GM12801 (cell line): Measurements from ENCODE around the gene DNAH8.

ENCODE experiments used
- TF ChIP-seq, protein P1 (sequence below): IDR thresholded peaks from one replicate; pipeline ENCODE4 v1.5.1; 2011; ENCODE audit warnings: control low read depth; ENCODE audit not compliant: insufficient read length; ENCODE audit errors: extremely low read depth

DNAH8 gene

GRCh38 chr6:38730140-38730862 is 15.2 kb downstream of the DNAH8 start:
- TF ChIP-seq, protein P1, sequence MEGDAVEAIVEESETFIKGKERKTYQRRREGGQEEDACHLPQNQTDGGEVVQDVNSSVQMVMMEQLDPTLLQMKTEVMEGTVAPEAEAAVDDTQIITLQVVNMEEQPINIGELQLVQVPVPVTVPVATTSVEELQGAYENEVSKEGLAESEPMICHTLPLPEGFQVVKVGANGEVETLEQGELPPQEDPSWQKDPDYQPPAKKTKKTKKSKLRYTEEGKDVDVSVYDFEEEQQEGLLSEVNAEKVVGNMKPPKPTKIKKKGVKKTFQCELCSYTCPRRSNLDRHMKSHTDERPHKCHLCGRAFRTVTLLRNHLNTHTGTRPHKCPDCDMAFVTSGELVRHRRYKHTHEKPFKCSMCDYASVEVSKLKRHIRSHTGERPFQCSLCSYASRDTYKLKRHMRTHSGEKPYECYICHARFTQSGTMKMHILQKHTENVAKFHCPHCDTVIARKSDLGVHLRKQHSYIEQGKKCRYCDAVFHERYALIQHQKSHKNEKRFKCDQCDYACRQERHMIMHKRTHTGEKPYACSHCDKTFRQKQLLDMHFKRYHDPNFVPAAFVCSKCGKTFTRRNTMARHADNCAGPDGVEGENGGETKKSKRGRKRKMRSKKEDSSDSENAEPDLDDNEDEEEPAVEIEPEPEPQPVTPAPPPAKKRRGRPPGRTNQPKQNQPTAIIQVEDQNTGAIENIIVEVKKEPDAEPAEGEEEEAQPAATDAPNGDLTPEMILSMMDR, result no peak

DNA sequence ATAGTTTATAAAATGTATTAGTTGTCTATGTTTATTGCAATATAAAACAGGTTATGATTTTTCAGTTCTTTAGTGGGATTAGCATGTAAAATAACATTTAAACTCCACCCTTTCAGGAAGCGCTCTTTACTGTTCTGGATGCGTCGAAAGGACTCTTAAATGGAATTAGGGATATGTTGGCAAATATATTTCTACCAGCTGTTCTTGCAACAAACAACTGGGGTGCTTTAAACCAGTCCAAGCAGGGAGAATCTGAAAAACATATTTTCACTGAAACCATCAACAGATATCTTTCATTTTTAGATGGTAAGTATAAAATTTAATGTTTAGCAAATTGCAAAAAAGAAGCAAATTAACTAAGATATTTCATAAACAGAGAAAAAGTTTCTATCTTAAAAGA is 21.8 kb downstream of the DNAH8 start:
- TF ChIP-seq, protein P1, result no peak

GRCh38 chr6:38738261-38738660 is 23.1 kb downstream of the DNAH8 start:
- TF ChIP-seq, protein P1, result no peak

- TF ChIP-seq, protein P1, result no peak
Observed at GRCh38 chr6:38739532-38739931, 24.4 kb downstream of the DNAH8 start.

DNA sequence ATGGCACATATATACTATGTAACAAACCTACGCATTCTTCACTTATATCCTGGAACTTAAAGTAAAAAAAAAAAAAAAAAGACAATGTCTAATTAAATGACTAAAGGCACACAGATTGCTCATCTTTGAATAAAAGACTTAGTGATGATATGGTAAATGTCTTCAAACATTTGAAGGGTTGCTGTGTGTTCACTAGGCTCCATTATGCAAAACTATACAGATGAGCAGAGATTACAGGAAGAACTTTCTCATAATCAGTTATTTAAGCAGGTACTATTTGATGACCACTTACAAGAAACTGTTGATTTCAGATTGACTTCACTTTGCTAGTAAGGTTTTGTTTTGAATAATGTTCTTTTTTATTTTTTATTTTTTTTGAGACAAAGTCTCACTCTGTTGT is 34.4 kb downstream of the DNAH8 start:
- TF ChIP-seq, protein P1, result no peak

DNA sequence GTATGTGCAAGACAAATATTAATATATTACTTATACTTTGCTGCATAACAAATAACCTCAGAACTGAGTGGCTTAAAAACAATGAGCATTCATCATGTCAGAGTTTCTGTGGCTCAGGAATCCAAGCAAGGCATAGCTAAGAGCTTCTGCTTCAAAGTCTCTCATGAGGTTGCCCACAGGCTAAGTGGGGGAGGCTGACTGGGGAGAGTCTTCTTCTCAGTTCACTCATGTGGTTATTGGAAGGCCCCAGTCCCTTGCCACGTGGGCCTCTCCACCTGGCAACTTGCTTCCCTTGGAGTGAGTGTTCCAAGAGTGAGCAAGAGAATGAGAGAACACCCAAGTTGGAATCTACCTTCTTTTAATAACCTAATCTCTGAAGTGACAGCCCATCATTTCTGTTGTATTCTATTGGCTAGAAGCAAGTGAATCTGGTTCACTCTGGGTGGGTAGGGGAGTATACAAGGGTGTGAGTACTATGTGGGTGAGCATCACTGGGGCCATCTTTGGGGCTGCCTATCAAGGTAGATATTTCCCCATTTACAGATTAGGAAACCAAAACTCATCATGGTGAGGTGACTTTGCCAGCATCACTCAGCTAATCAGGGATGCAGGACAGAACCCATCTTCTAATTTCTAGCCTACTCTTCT is 36.0 kb downstream of the DNAH8 start:
- TF ChIP-seq, protein P1, result no peak

GRCh38 chr6:38753707-38754106 is 38.6 kb downstream of the DNAH8 start:
- TF ChIP-seq, protein P1, result no peak
